Measurements from ENCODE around the gene NRAP.
A peak's percentile ranks its signal among the peaks of the same experiment; 100 is the strongest.

NRAP gene

GRCh38 chr10:113592380-113592779 is 71.5 kb downstream of the NRAP start:
- ATAC-seq (replicated peaks) (no peak), DNase-seq (no peak)
- no peaks in the 10 kb centered on the region for H3K9me3 Mint-ChIP-seq
- H3K36me3 Mint-ChIP-seq: no peaks in the 10 kb centered on the region
- H3K27me3 Mint-ChIP-seq: peaks cover 0 to 10% of the 10 kb centered on the region in 2 donors
- H3K4me3 Mint-ChIP-seq: no peak overlapping the region
- no peak overlapping the region for H3K27ac Mint-ChIP-seq
- peaks cover 0 to 1% of the 10 kb centered on the region in 2 donors for H3K4me1 Mint-ChIP-seq

GRCh38 chr10:113590581-113590980 is 73.3 kb downstream of the NRAP start:
- H3K4me3 Mint-ChIP-seq: no peak overlapping the region
- DNase-seq (no peak), ATAC-seq (replicated peaks) (no peak)
- H3K4me1 Mint-ChIP-seq: peaks cover 1 to 5% of the 10 kb centered on the region in 2 donors
- no peaks in the 10 kb centered on the region for H3K36me3 Mint-ChIP-seq
- peaks cover 0 to 7% of the 10 kb centered on the region in 2 donors for H3K27me3 Mint-ChIP-seq
- H3K9me3 Mint-ChIP-seq: no peaks in the 10 kb centered on the region
- no peak overlapping the region for H3K27ac Mint-ChIP-seq

- Mint-ChIP-seq H3K4me3 (no peak overlapping the region), H3K9me3 (no peaks in the 10 kb centered on the region), H3K27ac (no peak overlapping the region), H3K4me1 (peaks cover 1 to 5% of the 10 kb centered on the region in 2 donors), H3K27me3 (peaks cover 0 to 8% of the 10 kb centered on the region in 2 donors), H3K36me3 (no peaks in the 10 kb centered on the region)
- DNase-seq (no peak), ATAC-seq (replicated peaks) (no peak)
Observed at GRCh38 chr10:113589201-113589770, 74.6 kb downstream of the NRAP start.

- DNase-seq (no peak), ATAC-seq (replicated peaks) (peak; percentile 36 to 41)
- H3K36me3 Mint-ChIP-seq: no peaks in the 10 kb centered on the region
- no peaks in the 10 kb centered on the region for H3K9me3 Mint-ChIP-seq
- peaks cover 0 to 5% of the 10 kb centered on the region in 2 donors for H3K4me1 Mint-ChIP-seq
- no peak overlapping the region for H3K27ac Mint-ChIP-seq
- no peak overlapping the region for H3K4me3 Mint-ChIP-seq
- H3K27me3 Mint-ChIP-seq: peaks cover 4 to 30% of the 10 kb centered on the region in 2 donors
Observed at GRCh38 chr10:113585949-113586348, 77.9 kb downstream of the NRAP start.

GRCh38 chr10:113583571-113583970 is 80.3 kb downstream of the NRAP start:
- H3K27ac Mint-ChIP-seq: no peak overlapping the region
- no peak overlapping the region for H3K4me3 Mint-ChIP-seq
- peaks cover 0 to 5% of the 10 kb centered on the region in 2 donors for H3K4me1 Mint-ChIP-seq
- peaks cover 8 to 34% of the 10 kb centered on the region in 2 donors for H3K27me3 Mint-ChIP-seq
- no peaks in the 10 kb centered on the region for H3K9me3 Mint-ChIP-seq
- DNase-seq (no peak), ATAC-seq (replicated peaks) (no peak)
- H3K36me3 Mint-ChIP-seq: no peaks in the 10 kb centered on the region

- Mint-ChIP-seq H3K27ac (no peak overlapping the region), H3K9me3 (no peaks in the 10 kb centered on the region), H3K4me1 (peaks cover 0 to 2% of the 10 kb centered on the region in 2 donors), H3K4me3 (no peak overlapping the region), H3K27me3 (peaks cover 13 to 38% of the 10 kb centered on the region in 2 donors), H3K36me3 (no peaks in the 10 kb centered on the region)
- no peak for DNase-seq
- ATAC-seq (replicated peaks): no peak
Observed at GRCh38 chr10:113581092-113581491, 82.7 kb downstream of the NRAP start.

GRCh38 chr10:113578773-113579172 is 85.1 kb downstream of the NRAP start:
- H3K36me3 Mint-ChIP-seq: no peaks in the 10 kb centered on the region
- no peaks in the 10 kb centered on the region for H3K4me1 Mint-ChIP-seq
- H3K27me3 Mint-ChIP-seq: peaks cover 16 to 40% of the 10 kb centered on the region in 2 donors
- no peak overlapping the region for H3K4me3 Mint-ChIP-seq
- ATAC-seq (replicated peaks): no peak
- no peak overlapping the region for H3K27ac Mint-ChIP-seq
- no peaks in the 10 kb centered on the region for H3K9me3 Mint-ChIP-seq
- DNase-seq: no peak

GRCh38 chr10:113576852-113577251 is 87.0 kb downstream of the NRAP start:
- H3K27me3 Mint-ChIP-seq: peaks cover 15 to 37% of the 10 kb centered on the region in 2 donors
- no peak for DNase-seq
- no peak overlapping the region for H3K27ac Mint-ChIP-seq
- no peaks in the 10 kb centered on the region for H3K4me1 Mint-ChIP-seq
- no peaks in the 10 kb centered on the region for H3K36me3 Mint-ChIP-seq
- H3K4me3 Mint-ChIP-seq: no peak overlapping the region
- ATAC-seq (replicated peaks): no peak
- H3K9me3 Mint-ChIP-seq: no peaks in the 10 kb centered on the region

- ATAC-seq (replicated peaks) (no peak), DNase-seq (no peak)
- no peak overlapping the region for H3K27ac Mint-ChIP-seq
- no peaks in the 10 kb centered on the region for H3K9me3 Mint-ChIP-seq
- H3K4me1 Mint-ChIP-seq: no peaks in the 10 kb centered on the region
- H3K27me3 Mint-ChIP-seq: peaks cover 11 to 30% of the 10 kb centered on the region in 2 donors
- no peaks in the 10 kb centered on the region for H3K36me3 Mint-ChIP-seq
- no peak overlapping the region for H3K4me3 Mint-ChIP-seq
Observed at GRCh38 chr10:113573368-113573767, 90.5 kb downstream of the NRAP start.

- DNase-seq (no peak), ATAC-seq (replicated peaks) (no peak)
- no peak overlapping the region for H3K4me3 Mint-ChIP-seq
- no peak overlapping the region for H3K27ac Mint-ChIP-seq
- H3K4me1 Mint-ChIP-seq: no peaks in the 10 kb centered on the region
- H3K27me3 Mint-ChIP-seq: peaks cover 11 to 30% of the 10 kb centered on the region in 2 donors
- H3K36me3 Mint-ChIP-seq: no peaks in the 10 kb centered on the region
- no peaks in the 10 kb centered on the region for H3K9me3 Mint-ChIP-seq
Observed at GRCh38 chr10:113572520-113573290, 91.1 kb downstream of the NRAP start.

- Mint-ChIP-seq H3K27ac (no peak overlapping the region), H3K36me3 (no peaks in the 10 kb centered on the region), H3K4me1 (no peaks in the 10 kb centered on the region), H3K27me3 (peaks cover 3 to 18% of the 10 kb centered on the region in 2 donors), H3K9me3 (no peaks in the 10 kb centered on the region), H3K4me3 (no peak overlapping the region)
- ATAC-seq (replicated peaks) (no peak), DNase-seq (no peak)
Observed at GRCh38 chr10:113569576-113569975, 94.3 kb downstream of the NRAP start.

- H3K36me3 Mint-ChIP-seq: no peaks in the 10 kb centered on the region
- no peak overlapping the region for H3K4me3 Mint-ChIP-seq
- no peaks in the 10 kb centered on the region for H3K9me3 Mint-ChIP-seq
- H3K4me1 Mint-ChIP-seq: peaks cover 1 to 8% of the 10 kb centered on the region in 2 donors
- no peak overlapping the region for H3K27ac Mint-ChIP-seq
- no peak for DNase-seq
- no peak for ATAC-seq (replicated peaks)
- H3K27me3 Mint-ChIP-seq: peaks cover 3 to 12% of the 10 kb centered on the region in 2 donors
Observed at GRCh38 chr10:113566888-113567287, 97.0 kb downstream of the NRAP start.

- Mint-ChIP-seq H3K36me3 (no peaks in the 10 kb centered on the region), H3K27me3 (peaks cover 3 to 8% of the 10 kb centered on the region in 2 donors), H3K9me3 (no peaks in the 10 kb centered on the region), H3K4me3 (no peak overlapping the region), H3K27ac (no peak overlapping the region), H3K4me1 (peaks cover 1 to 8% of the 10 kb centered on the region in 2 donors)
- DNase-seq (no peak), ATAC-seq (replicated peaks) (no peak)
Observed at GRCh38 chr10:113565364-113565763, 98.5 kb downstream of the NRAP start.

- DNase-seq: peak; percentile 54
- peak overlapping the region; percentile 77 to 82 for H3K4me3 Mint-ChIP-seq
- peaks cover 8 to 22% of the 10 kb centered on the region in 2 donors for H3K27me3 Mint-ChIP-seq
- H3K9me3 Mint-ChIP-seq: no peaks in the 10 kb centered on the region
- peaks cover 1 to 8% of the 10 kb centered on the region in 2 donors for H3K4me1 Mint-ChIP-seq
- no peak overlapping the region for H3K27ac Mint-ChIP-seq
- ATAC-seq (replicated peaks): peak; percentile 89 to 93
- no peaks in the 10 kb centered on the region for H3K36me3 Mint-ChIP-seq
Observed at GRCh38 chr10:113563306-113564088, 100.3 kb downstream of the NRAP start.

All from stimulated activated naive B cell treated with anti-CD40 and anti-IgM and Interleukin-4, amounts not matched to agents 10 μg/mL and 1 μg/mL and 100 μg/mL, for 72 hours (primary cell).